Activated CD8-positive, alpha-beta memory T cell treated with anti-CD3 and anti-CD28 coated beads for 24 hours (primary cell): ENCODE measurements around the gene PHRF1.
A peak's percentile ranks its signal among the peaks of the same experiment; 100 is the strongest.
"Not testable (repeated sequence)": the region's sequence is repeated elsewhere in the genome, so short reads cannot be mapped to it uniquely, and the experiment has no call there.

Source experiments
- DNase-seq: peaks from one replicate; pipeline ENCODE4 v3.0.0-alpha.2; 2020

PHRF1 gene

DNA sequence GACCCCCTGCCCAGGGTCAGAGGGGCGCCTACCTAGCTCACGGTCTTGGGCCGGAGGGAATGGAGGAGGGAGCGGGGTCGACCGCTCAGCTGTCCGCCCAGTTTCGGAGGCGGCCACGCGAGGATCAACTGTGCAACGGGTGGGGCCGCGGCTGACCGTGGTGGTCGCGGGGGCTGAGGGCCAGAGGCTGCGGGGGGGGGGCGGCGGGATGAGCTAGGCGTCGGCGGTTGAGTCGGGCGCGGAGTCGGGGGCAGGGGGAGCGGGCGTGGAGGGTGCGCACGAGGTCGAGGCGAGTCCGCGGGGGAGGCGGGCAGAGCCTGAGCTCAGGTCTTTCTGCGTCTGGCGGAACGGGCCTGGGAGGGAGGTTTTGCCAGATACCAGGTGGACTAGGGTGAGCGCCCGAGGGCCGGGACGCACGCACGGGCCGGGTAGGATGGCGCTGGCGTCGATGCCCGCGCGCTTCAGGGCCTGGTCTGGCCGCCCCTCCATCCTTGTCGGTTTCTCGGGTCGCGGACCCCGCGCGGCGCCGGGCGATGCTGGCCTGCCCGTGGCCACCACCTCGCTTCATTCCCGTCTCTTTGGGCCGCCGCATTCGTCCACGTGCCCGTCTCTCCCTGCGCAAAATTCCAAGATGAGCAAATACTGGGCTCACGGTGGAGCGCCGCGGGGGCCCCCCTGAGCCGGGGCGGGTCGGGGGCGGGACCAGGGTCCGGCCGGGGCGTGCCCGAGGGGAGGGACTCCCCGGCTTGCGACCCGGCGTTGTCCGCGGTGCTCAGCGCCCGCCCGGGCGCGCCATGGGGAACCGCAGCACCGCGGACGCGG is 60.5 kb downstream of the PHRF1 start, which contains the start of gene DRD4:
Gene DRD4, plus strand, starts transcription at position 759 of the 822 bp plus-strand sequence. Its CDS starts 36 bp downstream, at position 795.
- DNase-seq: peak; percentile 56

DNA sequence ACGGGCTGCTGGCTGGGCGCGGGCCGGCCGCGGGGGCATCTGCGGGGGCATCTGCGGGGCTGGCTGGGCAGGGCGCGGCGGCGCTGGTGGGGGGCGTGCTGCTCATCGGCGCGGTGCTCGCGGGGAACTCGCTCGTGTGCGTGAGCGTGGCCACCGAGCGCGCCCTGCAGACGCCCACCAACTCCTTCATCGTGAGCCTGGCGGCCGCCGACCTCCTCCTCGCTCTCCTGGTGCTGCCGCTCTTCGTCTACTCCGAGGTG is 61.0 kb downstream of the PHRF1 start:
- DNase-seq: no peak

- peak; percentile 60 for DNase-seq
Observed at GRCh38 chr11:637593-638521, 61.6 kb downstream of the PHRF1 start.

- peak; percentile 55 for DNase-seq
Observed at GRCh38 chr11:638631-639331, 62.5 kb downstream of the PHRF1 start.

DNA sequence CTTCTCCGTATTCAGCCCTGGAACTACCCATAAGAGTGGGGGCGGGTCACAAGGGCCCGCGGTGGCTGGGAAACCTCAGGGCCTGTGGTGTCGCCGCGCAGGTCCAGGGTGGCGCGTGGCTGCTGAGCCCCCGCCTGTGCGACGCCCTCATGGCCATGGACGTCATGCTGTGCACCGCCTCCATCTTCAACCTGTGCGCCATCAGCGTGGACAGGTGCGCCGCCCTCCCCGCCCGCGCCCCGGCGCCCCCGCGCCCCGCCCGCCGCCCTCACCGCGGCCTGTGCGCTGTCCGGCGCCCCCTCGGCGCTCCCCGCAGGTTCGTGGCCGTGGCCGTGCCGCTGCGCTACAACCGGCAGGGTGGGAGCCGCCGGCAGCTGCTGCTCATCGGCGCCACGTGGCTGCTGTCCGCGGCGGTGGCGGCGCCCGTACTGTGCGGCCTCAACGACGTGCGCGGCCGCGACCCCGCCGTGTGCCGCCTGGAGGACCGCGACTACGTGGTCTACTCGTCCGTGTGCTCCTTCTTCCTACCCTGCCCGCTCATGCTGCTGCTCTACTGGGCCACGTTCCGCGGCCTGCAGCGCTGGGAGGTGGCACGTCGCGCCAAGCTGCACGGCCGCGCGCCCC is 63.2 kb downstream of the PHRF1 start:
- peak; percentile 66 for DNase-seq

DNA sequence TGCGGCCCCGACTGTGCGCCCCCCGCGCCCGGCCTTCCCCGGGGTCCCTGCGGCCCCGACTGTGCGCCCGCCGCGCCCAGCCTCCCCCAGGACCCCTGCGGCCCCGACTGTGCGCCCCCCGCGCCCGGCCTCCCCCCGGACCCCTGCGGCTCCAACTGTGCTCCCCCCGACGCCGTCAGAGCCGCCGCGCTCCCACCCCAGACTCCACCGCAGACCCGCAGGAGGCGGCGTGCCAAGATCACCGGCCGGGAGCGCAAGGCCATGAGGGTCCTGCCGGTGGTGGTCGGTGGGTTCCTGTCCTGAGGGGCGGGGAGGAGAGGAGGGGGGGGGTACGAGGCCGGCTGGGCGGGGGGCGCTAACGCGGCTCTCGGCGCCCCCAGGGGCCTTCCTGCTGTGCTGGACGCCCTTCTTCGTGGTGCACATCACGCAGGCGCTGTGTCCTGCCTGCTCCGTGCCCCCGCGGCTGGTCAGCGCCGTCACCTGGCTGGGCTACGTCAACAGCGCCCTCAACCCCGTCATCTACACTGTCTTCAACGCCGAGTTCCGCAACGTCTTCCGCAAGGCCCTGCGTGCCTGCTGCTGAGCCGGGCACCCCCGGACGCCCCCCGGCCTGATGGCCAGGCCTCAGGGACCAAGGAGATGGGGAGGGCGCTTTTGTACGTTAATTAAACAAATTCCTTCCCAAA is 63.9 kb downstream of the PHRF1 start:
- peak; percentile 61 for DNase-seq

- DNase-seq: no peak
Observed at GRCh38 chr11:641806-642370, 65.6 kb downstream of the PHRF1 start.

DNA sequence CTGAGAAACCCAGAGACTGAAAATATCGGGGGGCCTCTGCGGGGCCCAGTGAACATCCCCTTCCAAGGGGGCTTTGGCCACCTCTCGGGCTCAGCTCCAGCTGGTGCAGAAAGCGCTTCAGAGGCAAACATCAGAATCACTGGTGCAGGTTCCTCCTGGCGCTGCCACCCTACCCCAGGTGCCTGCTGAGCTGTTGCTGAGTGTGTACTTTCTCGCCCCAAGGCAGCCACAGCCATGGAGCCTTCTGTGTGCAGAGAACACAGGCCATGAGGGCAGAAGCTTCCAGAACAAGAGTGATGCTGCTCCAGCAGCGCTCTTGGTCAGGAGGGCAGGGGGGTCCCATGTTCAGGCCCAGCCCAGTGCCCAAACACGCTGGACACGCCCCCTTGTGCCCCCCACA is 67.1 kb downstream of the PHRF1 start:
- no peak for DNase-seq

GRCh38 chr11:643849-644738 is 67.8 kb downstream of the PHRF1 start:
- no peak for DNase-seq

DNA sequence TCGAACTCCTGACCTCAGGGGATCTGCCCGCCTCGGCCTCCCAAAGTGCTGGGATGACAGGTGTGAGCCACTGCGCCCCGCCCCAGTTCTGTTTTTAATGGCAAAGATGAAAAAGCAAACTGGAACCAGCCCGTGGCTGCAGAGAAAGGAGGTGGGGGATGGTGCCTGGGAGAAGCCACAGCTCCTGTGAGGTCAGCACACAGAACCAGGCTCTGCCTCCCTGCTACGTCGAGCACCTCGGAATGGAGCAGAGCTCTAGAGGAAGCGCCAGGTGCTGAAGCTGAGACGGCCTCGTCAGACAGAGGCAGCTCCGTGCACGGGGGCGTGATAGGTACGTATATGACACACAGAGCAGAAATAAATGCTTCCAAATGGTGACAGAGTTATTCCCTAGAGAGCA is 69.3 kb downstream of the PHRF1 start:
- DNase-seq: no peak

GRCh38 chr11:646214-646613 is 69.9 kb downstream of the PHRF1 start:
- no peak for DNase-seq

DNA sequence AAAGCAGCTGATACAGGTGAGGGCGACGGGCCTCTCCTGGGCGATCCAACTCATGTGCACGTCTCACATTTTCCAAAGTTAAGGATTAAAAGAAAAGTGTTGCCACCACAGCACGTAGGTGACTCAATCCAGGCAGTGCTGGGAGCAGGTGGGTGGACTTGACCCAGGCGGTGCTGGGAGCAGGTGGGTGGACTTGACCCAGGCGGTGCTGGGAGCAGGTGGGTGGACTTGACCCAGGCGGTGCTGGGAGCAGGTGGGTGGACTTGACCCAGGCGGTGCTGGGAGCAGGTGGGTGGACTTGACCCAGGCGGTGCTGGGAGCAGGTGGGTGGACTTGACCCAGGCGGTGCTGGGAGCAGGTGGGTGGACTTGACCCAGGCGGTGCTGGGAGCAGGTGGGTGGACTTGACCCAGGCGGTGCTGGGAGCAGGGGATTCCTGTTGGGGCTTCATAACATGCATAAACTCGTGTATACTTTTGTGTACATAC is 71.4 kb downstream of the PHRF1 start:
- DNase-seq: not testable (repeated sequence)

DNA sequence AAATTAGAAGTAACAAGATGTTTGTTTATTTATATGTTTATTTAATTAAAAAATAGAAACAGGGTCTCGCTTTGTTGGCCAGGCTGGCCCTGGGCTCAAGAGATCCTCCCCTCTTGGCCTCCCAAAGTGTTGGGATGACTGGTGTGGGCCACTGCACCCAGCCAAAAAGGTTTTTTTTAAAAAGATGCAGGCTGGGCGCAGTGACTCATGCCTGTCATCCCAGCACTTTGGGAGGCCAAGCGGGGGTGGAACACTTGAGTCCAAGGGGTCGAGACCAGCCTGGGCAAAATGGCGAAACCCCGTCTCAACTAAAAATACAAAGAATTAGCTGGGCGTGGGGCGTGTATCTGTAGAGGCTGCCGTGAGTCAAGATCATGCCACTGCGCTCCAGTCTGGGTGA is 74.2 kb downstream of the PHRF1 start:
- DNase-seq: no peak

GRCh38 chr11:653136-653535 is 76.9 kb downstream of the PHRF1 start:
- DNase-seq: not testable (repeated sequence)

GRCh38 chr11:653837-654236 is 77.6 kb downstream of the PHRF1 start:
- no peak for DNase-seq

GRCh38 chr11:654444-654843 is 78.2 kb downstream of the PHRF1 start:
- DNase-seq: not testable (repeated sequence)

- DNase-seq: no peak
Observed at GRCh38 chr11:655036-655726, 78.9 kb downstream of the PHRF1 start.

GRCh38 chr11:656426-656825 is 80.2 kb downstream of the PHRF1 start:
- DNase-seq: no peak

GRCh38 chr11:656866-657265 is 80.6 kb downstream of the PHRF1 start:
- DNase-seq: no peak

DNA sequence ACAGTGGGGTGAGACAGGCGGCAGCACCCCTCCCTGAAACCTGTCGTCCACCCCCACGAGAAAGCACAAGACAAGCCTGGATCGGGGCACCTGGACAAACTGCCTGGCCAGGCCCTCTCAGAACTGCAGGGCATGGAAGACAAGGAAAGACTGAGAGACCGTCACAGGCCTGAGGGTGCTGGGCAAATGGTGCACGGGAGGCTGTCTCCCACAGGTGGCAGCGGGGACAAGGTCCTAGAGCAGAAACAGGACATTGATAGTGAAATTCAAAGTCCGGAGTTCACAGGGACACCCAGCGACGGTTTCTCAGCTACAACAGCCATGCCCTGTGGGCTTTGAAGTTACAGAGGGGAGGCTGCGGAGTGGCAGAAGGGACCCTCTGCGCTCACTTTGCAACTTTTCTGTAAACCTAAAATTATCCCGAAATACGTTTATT is 81.4 kb downstream of the PHRF1 start:
- no peak for DNase-seq
